ENCODE results near the gene MICU1.
"Not testable (repeated sequence)": the region's sequence is repeated elsewhere in the genome, so short reads cannot be mapped to it uniquely, and the experiment has no call there.

The MICU1 gene

DNA sequence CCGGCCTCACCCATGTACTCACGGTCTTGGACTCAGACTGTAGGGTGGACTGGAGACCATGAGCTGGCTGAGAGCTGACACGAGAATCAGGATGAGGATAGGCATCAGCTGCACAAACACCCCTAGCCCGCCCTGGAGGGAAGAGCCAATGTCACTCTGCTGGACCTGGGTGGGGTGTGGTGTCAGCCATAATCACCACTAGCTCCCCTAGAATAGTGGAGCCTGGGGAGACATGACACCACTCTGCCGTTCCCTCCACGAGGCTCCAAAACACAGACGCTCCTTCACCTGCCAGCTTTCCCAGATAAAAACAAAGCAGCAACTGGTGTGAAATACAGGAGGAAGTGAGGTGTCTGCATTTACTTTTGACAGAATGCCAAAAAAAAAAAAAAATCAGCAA lies 287.7 kb downstream of the MICU1 start:
- no peak for DNase-seq

DNA sequence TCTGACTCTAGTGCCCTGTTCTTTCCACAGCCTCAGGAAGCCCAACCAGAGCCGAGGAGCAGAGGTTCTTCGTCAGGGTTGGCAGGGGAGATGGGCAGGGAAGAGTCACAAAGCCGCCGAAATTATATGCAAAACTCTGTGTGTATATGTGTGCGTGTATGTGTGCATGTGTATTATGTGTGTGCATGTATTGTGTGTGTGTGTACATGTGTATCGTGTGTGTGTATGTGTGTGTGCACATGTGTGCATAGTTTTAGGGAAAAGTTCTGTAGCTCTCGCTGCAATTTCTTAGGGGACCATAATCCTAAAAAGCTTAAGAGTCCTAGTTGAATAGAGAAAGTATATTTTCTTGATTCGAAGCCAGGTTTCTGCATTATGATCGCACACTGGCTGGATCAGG lies 288.2 kb downstream of the MICU1 start:
- DNase-seq = no peak

DNA sequence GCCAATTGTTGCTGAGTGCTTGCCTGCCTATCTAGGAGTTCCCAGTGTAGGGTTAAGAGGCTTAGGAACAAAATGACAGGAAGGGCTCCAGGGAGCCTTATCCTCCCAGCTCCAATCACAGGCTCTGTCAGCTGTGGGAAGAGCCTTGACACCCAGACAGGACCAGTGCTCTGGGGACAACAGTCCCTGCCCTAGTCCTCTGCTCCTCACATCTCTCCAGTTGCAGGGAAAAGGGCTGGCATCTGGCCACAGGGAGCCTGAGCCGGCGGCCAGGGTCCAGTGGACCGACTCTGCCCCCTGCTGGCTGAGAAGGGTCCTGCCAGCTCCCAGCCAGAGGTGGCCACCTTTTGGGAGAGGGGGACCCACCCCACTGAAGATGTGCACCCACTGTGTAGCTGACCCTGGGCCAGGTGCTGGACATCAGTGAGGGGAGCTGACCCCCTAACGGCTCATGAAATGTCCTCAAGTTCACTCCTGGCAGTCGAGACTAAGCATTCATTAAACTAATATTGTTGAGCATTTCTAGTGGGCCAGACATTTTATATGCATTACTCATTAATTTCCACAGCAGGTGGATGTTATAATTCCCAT lies 288.7 kb downstream of the MICU1 start:
- DNase-seq = peak; percentile 70

DNA sequence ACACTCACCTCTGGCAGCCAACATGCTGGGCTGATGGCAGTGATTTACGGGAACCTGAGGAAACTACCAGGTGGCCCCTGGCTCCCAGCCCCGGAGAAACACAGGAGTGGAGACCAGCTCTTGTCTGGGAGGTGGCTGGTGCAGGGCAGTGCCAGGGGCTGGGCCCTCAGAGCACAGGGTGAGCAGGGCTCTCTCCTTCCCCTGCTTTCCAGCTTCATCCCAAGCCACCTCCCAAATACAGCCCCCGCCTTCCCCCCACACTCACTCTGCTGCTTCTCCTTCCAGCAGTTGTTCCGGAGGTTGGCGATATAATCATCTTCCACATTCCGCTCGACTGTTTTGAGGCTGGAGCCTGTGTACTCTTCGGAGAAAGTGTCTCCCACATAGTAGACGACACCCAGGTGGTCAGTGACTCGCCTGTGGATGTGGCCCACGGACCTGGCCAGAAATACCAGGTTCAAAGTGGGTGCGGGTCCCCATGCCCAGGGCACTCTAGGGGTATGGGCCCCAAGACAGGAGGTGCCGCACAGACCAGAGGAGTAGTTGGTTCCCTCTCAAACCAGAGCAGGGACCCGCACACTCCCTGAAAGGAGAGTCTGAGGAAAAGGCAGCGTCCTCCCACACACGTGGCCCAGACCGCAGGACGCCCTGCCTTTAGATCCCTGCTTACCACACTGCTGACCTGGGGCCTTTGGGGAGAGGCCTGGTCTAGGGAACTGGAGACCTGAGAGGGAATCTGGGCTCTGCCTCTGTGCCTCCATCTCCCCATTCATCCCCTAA lies 289.4 kb downstream of the MICU1 start:
- DNase-seq = no peak

DNA sequence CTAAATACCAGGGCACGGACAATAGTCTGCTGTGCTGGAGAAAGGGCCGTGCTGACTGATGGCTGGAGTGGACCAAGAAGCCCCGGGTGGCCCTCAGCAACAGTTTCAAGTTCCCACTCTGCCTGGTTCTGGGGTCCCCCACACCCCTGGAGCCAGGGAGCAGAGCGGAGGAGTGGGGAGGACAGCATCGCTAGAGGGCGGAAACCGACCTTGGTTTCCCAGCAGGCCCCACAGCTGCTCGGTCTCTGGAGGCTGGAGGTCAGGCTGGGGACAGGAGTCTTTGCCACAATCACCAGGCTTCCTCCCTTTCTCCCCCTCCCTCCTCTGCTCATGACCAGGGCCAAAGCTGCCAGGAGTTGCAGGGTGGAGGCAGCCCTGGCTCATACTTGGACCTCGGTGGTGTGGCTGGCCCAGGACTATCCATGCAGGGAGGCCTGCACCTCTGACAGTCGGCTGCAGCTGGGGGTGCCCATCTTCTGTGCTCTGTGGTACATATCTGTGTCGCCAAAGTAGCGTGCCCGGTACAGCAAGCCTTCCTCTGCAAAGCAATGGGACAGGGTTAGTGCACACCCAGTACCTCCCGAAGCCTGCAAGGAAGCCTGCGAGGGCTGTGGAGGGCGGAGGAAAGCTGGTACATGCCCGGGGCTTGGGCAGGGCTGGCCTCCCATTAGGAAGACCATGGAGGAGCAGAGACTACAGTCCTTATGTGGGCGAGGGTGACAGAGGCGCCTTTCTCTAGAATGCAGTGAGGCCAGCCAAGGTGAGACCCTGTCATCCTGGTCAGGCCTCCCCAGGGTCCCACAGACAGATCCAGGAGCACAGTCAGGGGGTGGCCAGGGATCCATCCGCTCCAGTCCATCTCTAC lies 290.3 kb downstream of the MICU1 start:
- peak; percentile 43 for DNase-seq

DNA sequence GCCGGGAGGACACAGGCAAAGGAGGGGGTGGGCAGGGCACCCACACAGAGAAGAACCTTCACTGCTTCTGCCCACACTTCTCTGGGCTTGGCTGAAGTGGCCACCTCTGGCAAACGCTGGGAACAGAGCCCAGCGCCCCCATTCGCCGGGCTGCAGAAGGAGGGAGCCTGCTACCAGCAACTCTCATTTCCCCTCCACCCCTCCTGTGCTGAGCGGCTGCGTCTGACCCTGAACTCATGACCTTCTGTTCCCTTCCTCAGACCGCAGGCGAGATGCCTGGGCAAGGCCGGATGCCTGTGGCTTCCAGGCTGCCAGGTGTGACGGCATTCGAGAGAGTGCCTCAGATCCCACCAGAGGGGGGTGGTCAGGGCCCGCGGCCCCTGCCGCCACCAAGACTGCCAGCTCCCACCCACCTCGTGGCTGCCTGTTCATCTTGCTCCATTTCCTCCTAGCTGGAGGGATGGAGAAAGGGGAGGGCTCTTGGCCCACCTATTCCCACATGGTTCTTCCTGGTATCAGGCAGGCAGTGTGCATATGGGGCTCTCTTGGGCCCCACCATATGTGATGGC lies 291.0 kb downstream of the MICU1 start:
- peak; percentile 74 for DNase-seq

DNA sequence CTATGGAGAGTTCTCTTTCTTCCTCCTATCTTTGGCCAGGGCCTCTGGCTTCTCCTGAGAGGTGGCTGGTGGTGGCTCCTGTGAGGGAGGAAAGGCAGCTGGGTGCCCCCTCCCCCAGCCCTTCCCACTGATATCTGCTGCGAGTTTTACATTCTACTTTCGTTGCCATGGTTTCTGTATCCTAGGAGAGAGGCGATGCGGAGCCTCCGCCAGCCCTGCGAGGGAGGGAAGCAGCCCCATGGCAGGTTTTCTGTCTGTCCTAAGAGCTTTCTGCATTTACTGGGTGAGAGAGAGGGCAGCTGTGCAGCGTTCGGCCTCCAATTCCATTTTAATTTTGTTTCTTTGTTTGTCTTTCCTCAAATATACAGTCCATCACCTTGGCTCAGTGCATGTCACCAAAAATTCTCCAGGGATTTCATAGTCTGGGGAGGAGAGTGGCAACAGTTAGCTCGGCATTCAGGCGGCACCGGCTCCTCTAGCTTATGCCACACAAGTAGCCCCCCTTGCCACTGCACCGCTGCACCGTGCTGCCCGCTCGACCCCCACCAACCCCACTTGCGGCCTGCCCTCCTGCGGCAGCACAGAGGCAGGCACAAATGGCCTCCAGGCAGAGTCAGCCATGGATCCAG lies 291.6 kb downstream of the MICU1 start:
- DNase-seq = no peak

DNA sequence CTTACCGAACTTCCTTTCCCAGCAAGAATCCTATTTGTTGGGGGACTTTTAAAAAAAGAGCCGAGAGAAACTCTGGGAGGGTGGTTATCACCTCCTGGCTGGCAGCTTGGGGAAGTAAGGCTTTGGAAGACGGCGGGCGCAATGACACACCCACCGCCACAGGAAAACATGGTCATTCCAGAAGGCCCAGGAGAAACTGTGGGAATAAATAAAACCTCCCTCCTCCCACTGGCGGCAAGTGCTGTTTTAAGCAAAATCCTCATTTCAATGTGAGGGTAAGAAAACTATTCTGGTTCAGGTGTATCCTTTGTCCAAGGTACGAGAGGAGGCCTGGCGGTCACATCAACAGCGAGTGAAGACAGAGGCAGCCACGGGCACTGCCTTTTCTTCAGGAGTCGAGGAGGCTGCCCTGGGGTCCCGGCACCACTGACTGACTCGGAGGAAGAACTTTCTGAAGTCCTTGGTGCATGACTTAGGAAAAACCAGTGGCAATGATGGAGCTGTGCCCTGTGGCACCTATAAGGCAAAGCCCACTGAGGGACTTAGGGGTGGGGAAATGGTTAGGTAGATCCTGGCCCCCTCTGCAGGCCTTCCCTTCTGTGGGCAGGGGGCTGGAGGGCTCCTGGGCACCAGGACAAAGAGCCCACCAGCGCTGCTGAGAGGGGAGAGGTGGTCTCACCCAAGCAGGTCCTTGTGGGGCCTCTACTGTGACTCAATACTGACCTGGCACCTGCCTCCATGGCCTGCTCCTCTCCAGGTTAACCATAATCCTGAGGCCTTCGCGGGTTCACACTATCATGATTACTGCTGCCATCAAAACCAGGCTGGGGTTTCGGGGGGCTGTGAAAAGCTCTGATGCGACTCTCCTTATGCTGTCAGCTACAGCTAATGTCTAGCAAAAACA lies 292.5 kb downstream of the MICU1 start:
- no peak for DNase-seq

DNA sequence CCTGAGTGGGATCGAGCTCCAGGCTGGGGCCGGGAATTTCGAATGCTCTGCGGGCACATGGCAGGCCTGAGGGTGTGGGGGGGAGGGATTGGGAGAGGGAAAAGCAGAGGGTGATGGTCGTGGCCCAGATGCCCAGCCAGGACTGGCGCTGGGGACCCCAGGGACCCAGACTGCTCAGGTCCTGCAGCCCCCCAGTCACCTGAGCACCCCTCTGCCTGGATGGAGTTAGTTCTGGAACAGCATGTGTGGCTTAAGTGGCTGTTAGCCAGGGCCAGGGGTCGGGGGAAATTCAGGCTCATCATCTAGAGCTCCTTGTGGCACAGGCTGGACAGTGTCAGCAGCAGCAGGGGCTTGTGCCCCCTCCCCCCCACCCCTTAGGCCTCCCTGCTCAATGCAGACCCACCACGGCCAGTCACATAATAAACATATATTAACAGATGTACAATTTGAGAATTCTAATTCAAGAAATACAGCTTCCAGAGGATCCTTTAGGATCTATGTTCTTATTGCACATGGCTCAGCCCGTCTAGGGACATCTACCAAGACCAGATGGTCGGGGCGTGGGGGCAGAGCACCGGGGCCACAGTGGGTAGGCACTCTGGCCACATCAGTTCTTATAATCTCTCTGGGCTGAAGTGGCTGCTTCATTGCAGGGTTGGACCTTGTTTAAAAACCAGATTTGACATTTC lies 293.3 kb downstream of the MICU1 start:
- no peak for DNase-seq

DNA sequence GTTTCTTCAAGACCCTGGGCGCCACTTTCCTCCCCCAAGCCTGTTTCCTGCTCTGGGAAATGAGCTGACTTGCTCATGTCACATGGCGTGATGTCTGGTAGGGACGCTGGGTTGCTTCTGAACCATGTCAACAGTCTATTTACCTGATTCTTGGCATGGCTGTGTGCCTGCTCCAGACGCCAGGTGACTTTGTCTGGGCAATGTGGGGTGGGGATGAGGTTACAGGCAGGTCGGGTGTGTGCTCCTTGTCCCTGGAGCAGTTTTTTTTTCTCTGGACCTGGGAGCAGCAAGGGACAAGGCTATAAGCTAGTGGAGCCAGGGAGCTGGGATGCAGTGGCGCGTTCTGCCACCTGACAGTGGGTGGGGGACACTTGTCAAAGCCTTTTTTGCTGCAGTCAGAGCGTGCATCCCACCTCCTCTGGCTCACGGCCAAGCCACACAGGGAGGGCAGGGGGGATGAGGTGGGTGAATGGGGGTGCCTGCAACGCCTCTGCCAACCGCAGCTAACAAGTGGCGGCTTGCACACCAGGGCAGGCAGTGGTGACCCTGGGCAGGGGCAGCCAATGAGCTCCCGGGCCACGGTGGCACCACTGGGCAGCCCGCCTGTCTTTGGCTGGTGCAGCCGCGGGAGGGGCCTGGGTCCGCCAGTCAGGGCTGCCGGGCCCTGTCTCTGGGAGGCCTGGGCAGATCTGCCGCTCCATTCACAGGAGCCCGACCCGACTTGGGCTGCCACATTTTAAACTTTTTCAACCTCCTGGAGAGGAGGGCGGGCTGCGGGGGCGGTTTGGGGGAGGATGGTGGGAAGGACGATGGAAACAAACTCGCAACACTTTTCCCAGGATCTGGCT lies 294.1 kb downstream of the MICU1 start:
- DNase-seq = peak; percentile 87

DNA sequence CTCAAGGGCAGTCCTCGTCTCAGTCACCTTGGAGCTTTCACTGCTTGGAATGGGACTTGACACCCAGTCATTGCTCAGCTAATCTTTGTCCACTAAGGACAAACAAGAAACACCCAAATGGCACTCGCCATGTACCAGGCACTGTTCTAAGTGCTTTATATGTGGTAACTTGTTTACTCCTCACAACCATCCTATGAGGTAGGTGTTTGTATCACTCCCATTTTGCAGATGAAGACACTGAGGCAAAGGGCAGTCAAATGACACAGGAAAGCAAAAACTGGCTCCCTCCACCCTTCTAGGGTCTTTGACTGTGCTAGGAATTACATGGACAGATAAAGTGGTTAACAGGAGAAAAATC lies 295.8 kb downstream of the MICU1 start:
- DNase-seq = no peak

DNA sequence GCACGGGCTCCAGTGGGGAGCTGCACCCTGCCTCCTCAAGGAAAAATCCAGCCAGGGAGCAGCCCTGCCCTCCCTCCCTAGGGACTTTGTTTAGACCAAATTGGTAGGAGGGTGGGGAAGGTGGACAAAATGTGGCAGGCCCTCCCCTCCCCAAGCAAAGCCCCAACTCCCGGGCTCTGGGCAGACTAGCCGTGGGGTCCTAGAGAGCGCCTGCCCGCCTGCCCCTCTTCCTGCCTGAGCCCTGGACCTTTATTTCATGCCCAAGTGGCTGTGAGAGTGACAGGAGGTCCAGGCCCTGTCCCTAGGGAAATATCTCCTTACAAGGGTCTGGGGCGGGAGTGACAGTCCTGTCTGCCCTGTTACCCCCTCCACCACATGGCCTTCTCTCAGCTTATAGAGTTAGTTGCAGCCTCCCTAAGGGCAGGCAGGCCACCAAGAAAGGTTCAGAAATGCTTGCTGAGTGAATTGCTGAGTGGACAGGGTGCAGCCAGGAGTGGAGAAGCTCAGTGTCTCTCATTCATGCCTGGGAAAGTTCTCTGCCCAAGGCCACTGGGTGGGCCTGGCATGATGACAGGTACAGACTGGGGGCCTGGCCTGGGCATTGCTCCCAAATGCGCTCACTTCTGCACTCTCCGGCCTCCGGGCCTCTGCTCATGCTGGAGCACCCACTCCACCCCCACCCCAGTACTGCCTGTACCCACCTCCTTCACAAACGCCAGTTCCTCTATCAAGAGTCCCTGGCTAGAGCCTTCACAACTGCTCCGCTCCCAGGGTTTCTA lies 296.4 kb downstream of the MICU1 start:
- no peak for DNase-seq

DNA sequence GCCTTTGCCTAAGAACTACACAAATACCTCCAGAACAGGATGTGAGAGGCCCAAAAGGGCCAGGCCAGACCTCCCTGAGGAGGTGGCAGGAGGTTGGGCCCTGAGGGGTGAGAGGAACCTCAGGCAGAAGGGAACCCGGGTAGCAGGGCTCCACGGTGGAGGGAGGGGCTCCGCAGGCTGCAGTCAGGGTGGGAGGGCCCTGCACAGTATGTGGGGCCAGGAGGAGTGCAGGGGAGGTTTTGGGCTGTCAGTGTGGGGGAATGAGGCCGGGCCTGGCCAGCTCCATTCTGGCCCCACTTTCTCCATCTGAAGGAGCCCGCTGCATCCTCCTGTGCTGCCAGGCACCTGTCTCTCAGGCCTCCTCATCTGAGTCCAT lies 297.1 kb downstream of the MICU1 start:
- no peak for DNase-seq

DNA sequence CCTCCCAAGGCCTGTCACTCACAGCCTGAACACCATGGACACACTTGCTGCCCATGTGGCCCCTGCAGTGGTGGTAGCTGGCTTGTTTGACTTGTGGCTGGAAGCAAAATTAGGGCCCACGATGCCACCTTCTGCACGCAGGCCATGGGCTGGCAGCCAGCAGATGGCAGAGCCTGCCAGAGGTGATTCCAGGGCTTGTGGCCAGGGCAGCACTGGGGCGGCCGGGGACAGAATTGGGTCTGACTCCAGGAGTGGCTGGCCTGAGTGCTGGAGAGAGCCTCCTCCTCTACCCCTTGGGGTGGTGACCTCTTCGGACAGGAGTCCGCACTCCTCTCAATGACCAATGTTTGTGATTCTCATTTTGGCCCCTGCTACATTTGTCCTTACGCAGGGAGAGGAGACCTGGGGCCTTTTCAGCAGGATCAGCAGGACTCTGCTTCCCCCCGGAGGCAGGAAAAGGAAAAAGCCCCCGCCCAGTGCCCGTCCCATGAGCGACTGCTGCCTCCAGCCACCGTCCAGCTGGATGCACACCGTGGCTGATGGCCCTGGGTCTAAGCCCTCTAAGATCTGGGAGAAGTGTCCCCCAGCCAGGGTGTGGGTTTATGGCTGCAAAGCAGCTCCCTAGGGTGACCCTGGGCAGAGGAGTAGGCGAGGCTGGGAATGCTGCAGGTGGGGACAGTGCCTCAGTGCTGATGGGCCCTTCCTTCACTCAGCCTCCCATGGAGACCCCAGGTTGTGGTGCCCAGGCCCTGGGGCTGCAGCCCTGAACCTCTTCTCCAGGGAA lies 297.6 kb downstream of the MICU1 start:
- peak; percentile 36 for DNase-seq

DNA sequence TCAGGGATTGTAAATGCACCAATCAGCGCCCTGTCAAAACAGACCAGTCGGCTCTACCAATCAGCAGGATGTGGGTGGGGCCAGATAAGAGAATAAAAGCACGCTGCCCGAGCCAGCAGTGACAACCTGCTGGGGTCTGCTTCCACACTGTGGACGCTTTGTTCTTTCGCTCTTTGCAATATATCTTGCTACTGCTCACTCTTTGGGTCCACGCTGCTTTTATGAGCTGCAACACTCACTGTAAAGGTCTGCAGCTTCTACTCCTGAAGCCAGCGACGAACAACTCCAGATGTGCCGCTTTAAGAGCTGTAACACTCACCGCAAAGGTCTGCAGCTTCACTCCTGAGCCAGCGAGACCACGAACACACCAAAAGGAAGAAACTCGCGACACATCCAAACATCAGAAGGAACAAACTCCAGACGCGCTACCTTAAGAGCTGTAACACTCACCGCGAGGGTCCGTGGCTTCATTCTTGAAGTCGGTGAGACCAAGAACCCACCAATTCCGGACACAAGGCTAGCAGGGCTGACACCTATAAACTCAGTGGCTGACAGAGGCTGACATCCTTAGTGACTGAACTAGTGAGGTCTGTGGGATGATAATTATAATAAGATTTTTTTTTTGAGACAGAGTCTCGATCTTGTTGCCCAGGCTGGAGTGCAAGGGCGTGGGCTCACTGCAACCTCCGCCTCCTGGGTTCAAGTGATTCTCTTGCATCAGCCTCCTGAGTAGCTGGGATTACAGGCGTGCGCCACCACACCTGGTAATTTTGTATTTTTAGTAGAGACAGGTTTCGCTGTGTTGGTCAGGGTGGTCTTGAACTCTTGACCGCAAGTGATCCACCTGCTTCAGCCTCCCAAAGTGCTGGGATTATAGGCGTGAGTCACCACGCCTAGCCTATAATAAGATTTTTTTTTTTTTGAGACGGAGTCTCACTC lies 298.9 kb downstream of the MICU1 start:
- peak; percentile 69 for DNase-seq

DNA sequence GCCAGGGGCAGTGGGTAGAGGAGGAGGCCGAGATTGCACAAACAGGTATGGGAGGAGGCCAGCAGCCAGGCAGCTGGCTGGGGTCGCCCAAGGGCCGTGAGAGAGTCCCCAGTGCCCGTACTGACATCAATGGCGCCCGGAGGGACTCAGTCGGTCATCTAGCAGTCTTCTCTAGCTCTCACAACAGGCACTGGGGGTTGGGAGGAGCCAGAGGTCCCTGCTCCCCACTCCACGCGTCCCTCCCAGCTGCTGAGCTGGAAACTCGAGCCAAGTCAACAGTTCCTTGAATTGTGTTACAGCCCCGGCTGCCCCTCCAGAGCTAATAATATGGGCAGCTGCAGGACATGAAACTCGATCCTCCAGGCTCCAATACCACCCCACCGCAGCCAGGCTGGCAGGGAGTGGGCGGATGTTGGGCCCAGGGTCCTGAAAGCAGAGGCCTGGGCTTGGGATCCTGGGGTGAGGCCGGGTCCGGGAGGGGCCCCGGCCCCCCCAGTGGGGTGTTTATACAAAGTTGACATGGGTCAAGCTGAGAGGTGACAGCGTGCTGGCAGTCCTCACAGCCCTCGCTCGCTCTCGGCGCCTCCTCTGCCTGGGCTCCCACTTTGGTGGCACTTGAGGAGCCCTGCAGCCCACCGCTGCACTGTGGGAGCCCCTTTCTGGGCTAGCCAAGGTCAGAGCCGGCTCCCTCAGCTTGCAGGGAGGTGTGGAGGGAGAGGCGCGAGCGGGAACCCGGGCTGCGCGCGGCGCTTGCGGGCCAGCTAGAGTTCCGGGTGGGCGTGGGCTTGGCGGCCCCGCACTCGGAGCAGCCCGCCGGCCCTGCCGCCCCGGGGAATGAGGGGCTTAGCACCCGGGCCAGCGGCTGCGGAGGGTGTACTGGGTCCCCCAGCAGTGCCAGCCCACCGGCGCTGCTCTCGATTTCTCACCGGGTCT lies 300.4 kb downstream of the MICU1 start:
- DNase-seq = not testable (repeated sequence)

Measured in activated naive CD4-positive, alpha-beta T cell treated with Interleukin-2 at 50 U/mL for 16 hours (primary cell).